Measurements from ENCODE around the gene COL26A1. TPM values are rescaled to one million over a fixed set of nuclear protein-coding genes. Genes with fewer than 3 reads are reported as not detected.

Gene COL26A1
- total RNA-seq, 2 donors from 2014 or later, result 0.14 TPM; not detected in 1

GRCh38 chr7:101538596-101539459 lies 176.2 kb downstream of the COL26A1 start:
- Histone ChIP-seq H3K4me3 (no peak overlapping the region), H3K4me1 (ENCODE audit: control insufficient read depth in 1 of 2, low read depth in 2 of 2) (peaks cover 13 to 38% of the 10 kb centered on the region in 2 donors), H3K9me3 (no peaks in the 10 kb centered on the region), H3K27ac (no peak overlapping the region), H3K36me3 (no peaks in the 10 kb centered on the region), H3K27me3 (replicated peaks; ENCODE audit: insufficient read depth) (no peaks in the 10 kb centered on the region)
- ATAC-seq (ENCODE audit: insufficient number of reproducible peaks, low FRiP score, low read depth) (no peak), DNase-seq (ENCODE audit: low spot score) (no peak)
- peak; percentile 94 for TF ChIP-seq CTCF (IDR thresholded peaks at IDR 0.05)

GRCh38 chr7:101539784-101540183 lies 177.1 kb downstream of the COL26A1 start:
- TF ChIP-seq CTCF (IDR thresholded peaks at IDR 0.05), result no peak
- DNase-seq (ENCODE audit: low spot score), result no peak
- Histone ChIP-seq H3K27ac (no peak overlapping the region), H3K36me3 (no peaks in the 10 kb centered on the region), H3K9me3 (no peaks in the 10 kb centered on the region), H3K27me3 (replicated peaks; ENCODE audit: insufficient read depth) (no peaks in the 10 kb centered on the region), H3K4me1 (ENCODE audit: control insufficient read depth in 1 of 2, low read depth in 2 of 2) (peaks cover 13 to 36% of the 10 kb centered on the region in 2 donors), H3K4me3 (no peak overlapping the region)
- no peak for ATAC-seq (ENCODE audit: insufficient number of reproducible peaks, low FRiP score, low read depth)

- Histone ChIP-seq H3K36me3 (no peaks in the 10 kb centered on the region), H3K27ac (no peak overlapping the region), H3K9me3 (no peaks in the 10 kb centered on the region), H3K4me1 (ENCODE audit: control insufficient read depth in 1 of 2, low read depth in 2 of 2) (peaks cover 0 to 9% of the 10 kb centered on the region in 2 donors), H3K27me3 (replicated peaks; ENCODE audit: insufficient read depth) (no peaks in the 10 kb centered on the region), H3K4me3 (no peak overlapping the region)
- TF ChIP-seq CTCF (IDR thresholded peaks at IDR 0.05), result peak; percentile 93
- ATAC-seq (ENCODE audit: insufficient number of reproducible peaks, low FRiP score, low read depth), result no peak
- no peak for DNase-seq (ENCODE audit: low spot score)
Observed at GRCh38 chr7:101542527-101543241, 180.0 kb downstream of the COL26A1 start.

GRCh38 chr7:101543242-101543766 lies 180.6 kb downstream of the COL26A1 start:
- Histone ChIP-seq H3K4me1 (ENCODE audit: control insufficient read depth in 1 of 2, low read depth in 2 of 2) (peaks cover 0 to 8% of the 10 kb centered on the region in 2 donors), H3K9me3 (no peaks in the 10 kb centered on the region), H3K36me3 (no peaks in the 10 kb centered on the region), H3K27me3 (replicated peaks; ENCODE audit: insufficient read depth) (no peaks in the 10 kb centered on the region), H3K27ac (no peak overlapping the region), H3K4me3 (no peak overlapping the region)
- no peak for DNase-seq (ENCODE audit: low spot score)
- TF ChIP-seq CTCF (IDR thresholded peaks at IDR 0.05), result no peak
- no peak for ATAC-seq (ENCODE audit: insufficient number of reproducible peaks, low FRiP score, low read depth)

- ATAC-seq (ENCODE audit: insufficient number of reproducible peaks, low FRiP score, low read depth) (no peak), DNase-seq (ENCODE audit: low spot score) (no peak)
- Histone ChIP-seq H3K27ac (no peak overlapping the region), H3K4me3 (no peak overlapping the region), H3K27me3 (replicated peaks; ENCODE audit: insufficient read depth) (no peaks in the 10 kb centered on the region), H3K36me3 (no peaks in the 10 kb centered on the region), H3K4me1 (ENCODE audit: control insufficient read depth in 1 of 2, low read depth in 2 of 2) (peaks cover 0 to 2% of the 10 kb centered on the region in 2 donors), H3K9me3 (no peaks in the 10 kb centered on the region)
- no peak for TF ChIP-seq CTCF (IDR thresholded peaks at IDR 0.05)
Observed at GRCh38 chr7:101543846-101544245, 181.2 kb downstream of the COL26A1 start.
